ENCODE data around the gene EIF6. TPM values are rescaled to one million over a fixed set of nuclear protein-coding genes. Genes with fewer than 3 reads are reported as not detected.

The EIF6 gene
- total and polyA plus RNA-seq, 9 of the 15 experiments (the other 6 are each of a cell fraction or from before 2014, with no cell fraction given): 165 to 832 (median 229) TPM

DNA sequence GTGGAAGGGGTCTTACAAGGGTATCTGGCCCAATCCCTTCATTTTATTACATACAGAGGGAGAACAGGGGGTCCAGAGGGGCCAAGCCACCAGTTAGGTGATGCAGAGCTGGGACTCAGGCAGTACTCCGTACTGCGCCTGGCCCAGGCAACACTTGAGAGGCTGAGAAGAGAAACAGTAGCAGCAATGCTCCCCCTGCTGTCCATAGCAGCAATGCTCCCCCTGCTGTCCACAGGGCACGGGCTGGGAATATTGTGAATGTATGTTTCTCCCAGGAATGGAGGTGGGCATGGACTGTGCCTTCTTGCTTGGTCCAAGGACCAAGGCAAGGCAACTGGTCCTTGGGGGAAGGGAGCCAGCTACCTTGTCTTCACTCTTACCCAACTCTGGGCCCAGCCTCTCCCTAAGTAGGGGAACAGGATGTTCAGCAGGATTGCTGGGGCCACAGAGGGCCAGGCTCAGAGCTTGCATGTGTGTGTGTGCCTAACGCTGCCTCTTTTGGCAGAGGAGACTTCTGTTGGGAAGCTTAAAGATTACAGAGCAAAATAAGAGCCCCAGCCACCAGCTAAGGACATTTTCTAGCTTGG lies 22.5 kb upstream of the EIF6 start:
- no peak overlapping the region for H3K27ac ChIP-seq (ENCODE audit: extremely low read depth, low read depth, low read length)
- H3K9ac ChIP-seq (ENCODE audit: insufficient read depth in 1 of 2, low read depth in 2 of 2, low read length in 2 of 2): peak overlapping the region in 1 of 2 experiments; percentile 6; a peak in 1 of 4 replicates
- H4K20me1 ChIP-seq (replicated peaks; ENCODE audit: control insufficient read depth, insufficient read depth, low read length): no peaks in the 10 kb centered on the region
- no peak overlapping the region for H3K4me2 ChIP-seq (ENCODE audit: insufficient read depth, low read length)
- H3K9me1 ChIP-seq (ENCODE audit: control insufficient read depth, insufficient read depth, low read length): no peaks in the 10 kb centered on the region
- H3K9me3 ChIP-seq (replicated peaks; ENCODE audit: control insufficient read depth, insufficient read depth, low read depth, low read length): no peaks in the 10 kb centered on the region
- no TSS peak for BruUV-seq (replicated peaks)
- WGBS (ENCODE audit: insufficient coverage, low coverage, missing lambda C conversion rate): 28% methylated on average over 4 of the region's 4 CpGs
- POLR2A ChIA-PET: interaction anchor here (0.6 kb wide), 1 partner anchor 1116 kb away, joined by 3 read pairs; no protein-coding TSS in a partner anchor
- no peaks in the 10 kb centered on the region for H3K27me3 ChIP-seq (ENCODE audit: control insufficient read depth in 2 of 2, insufficient read depth in 2 of 2, low read length in 2 of 2)
- peaks cover 27% of the 10 kb centered on the region; the same call in 2 of the 3 replicates for H3K36me3 ChIP-seq (ENCODE audit: control insufficient read depth, insufficient read depth, low read length)
- DNase-seq (ENCODE audit: extremely low read depth in 1 of 4, low spot score in 3 of 4) (peak; percentile 58 to 74 (median 68)), ATAC-seq (peak; percentile 89), FAIRE-seq (peak; percentile 72)
- no peak overlapping the region for H2AFZ ChIP-seq (ENCODE audit: low read depth, low read length)
- no peak overlapping the region for H3K4me3 ChIP-seq
- H3K4me1 ChIP-seq (replicated peaks in 1 of 2; ENCODE audit: control insufficient read depth in 2 of 2, insufficient read depth in 2 of 2, low read length in 2 of 2): peaks cover 17 to 28% of the 10 kb centered on the region in 2 experiments; a peak in 4 of 5 replicates
- intact Hi-C loops (cut with micrococcal nuclease) (loop anchor here (1.0 kb wide), 1 partner anchor 132 kb away; no protein-coding TSS in a partner anchor), in situ Hi-C loops (cut with MboI) (loop anchor here (25.0 kb wide), 1 partner anchor 130 kb away; the partner anchor contains the start of gene GDF5)
- CTCF ChIA-PET (ENCODE audit: low intra/inter-chr PET ratio): interaction anchor here (0.5 to 1.0 kb wide), 4 partner anchors 140 to 433 kb away, joined by 3 to 4 read pairs (median 4); no protein-coding TSS in a partner anchor
- H3K79me2 ChIP-seq (ENCODE audit: control insufficient read depth, insufficient read depth, low read length): no peaks in the 10 kb centered on the region
- TF ChIP-seq, protein P1, sequence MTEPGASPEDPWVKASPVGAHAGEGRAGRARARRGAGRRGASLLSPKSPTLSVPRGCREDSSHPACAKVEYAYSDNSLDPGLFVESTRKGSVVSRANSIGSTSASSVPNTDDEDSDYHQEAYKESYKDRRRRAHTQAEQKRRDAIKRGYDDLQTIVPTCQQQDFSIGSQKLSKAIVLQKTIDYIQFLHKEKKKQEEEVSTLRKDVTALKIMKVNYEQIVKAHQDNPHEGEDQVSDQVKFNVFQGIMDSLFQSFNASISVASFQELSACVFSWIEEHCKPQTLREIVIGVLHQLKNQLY (CRISPR knock-in tag; conservative IDR thresholded peaks at IDR 0.05): no peak
- TF ChIP-seq ZFP1 (CRISPR knock-in tag; IDR thresholded peaks at IDR 0.05): no peak
- TF ChIP-seq, protein P2, sequence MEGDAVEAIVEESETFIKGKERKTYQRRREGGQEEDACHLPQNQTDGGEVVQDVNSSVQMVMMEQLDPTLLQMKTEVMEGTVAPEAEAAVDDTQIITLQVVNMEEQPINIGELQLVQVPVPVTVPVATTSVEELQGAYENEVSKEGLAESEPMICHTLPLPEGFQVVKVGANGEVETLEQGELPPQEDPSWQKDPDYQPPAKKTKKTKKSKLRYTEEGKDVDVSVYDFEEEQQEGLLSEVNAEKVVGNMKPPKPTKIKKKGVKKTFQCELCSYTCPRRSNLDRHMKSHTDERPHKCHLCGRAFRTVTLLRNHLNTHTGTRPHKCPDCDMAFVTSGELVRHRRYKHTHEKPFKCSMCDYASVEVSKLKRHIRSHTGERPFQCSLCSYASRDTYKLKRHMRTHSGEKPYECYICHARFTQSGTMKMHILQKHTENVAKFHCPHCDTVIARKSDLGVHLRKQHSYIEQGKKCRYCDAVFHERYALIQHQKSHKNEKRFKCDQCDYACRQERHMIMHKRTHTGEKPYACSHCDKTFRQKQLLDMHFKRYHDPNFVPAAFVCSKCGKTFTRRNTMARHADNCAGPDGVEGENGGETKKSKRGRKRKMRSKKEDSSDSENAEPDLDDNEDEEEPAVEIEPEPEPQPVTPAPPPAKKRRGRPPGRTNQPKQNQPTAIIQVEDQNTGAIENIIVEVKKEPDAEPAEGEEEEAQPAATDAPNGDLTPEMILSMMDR (IDR thresholded peaks at IDR 0.05 in 2 of 3, conservative IDR thresholded peaks at IDR 0.05 in 1 of 3; ENCODE audit: insufficient read depth in 2 of 3, low read depth in 1 of 3, low read length in 3 of 3): peak; percentile 96 to 99 (median 98)
- TF ChIP-seq, protein P3, sequence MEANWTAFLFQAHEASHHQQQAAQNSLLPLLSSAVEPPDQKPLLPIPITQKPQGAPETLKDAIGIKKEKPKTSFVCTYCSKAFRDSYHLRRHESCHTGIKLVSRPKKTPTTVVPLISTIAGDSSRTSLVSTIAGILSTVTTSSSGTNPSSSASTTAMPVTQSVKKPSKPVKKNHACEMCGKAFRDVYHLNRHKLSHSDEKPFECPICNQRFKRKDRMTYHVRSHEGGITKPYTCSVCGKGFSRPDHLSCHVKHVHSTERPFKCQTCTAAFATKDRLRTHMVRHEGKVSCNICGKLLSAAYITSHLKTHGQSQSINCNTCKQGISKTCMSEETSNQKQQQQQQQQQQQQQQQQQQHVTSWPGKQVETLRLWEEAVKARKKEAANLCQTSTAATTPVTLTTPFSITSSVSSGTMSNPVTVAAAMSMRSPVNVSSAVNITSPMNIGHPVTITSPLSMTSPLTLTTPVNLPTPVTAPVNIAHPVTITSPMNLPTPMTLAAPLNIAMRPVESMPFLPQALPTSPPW (CRISPR knock-in tag; IDR thresholded peaks at IDR 0.05): 0 out of 2 replicates have a peak, but pooled peaks have one; percentile 14
- no peak for TF ChIP-seq CCNT2 (IDR thresholded peaks at IDR 0.05; ENCODE audit: borderline replicate concordance, extremely low read depth, insufficient read length, low read depth, low read length)
- TF ChIP-seq CHD2 (IDR thresholded peaks at IDR 0.05; ENCODE audit: low read depth, low read length): no peak
- TF ChIP-seq PPARD (CRISPR knock-in tag; IDR thresholded peaks at IDR 0.05): no peak
- no peak for TF ChIP-seq MCM7 (IDR thresholded peaks at IDR 0.05)
- TF ChIP-seq ZNF57 (CRISPR knock-in tag; IDR thresholded peaks at IDR 0.05): no peak
- no peak for TF ChIP-seq DDX20 (tag; IDR thresholded peaks at IDR 0.05; ENCODE audit: low read depth)
- TF ChIP-seq, protein P4, sequence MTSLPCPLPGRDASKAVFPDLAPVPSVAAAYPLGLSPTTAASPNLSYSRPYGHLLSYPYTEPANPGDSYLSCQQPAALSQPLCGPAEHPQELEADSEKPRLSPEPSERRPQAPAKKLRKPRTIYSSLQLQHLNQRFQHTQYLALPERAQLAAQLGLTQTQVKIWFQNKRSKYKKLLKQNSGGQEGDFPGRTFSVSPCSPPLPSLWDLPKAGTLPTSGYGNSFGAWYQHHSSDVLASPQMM (CRISPR knock-in tag; IDR thresholded peaks at IDR 0.05): no peak
- 0 out of 2 replicates have a peak, but pooled peaks have one; percentile 39 for TF ChIP-seq CTBP1 (IDR thresholded peaks at IDR 0.05; ENCODE audit: borderline replicate concordance)

All from K562 (cell line).